Endothelial cell of umbilical vein (primary cell): ENCODE measurements around the gene STK39.

Source experiments
- CTCF ChIP-seq, 2 donors: IDR thresholded peaks; 1 replicate in 1 of 2; 2 replicates in 1 of 2; pipeline ENCODE4 v1.5.1; 2011; ENCODE audit warnings: low read length in 2 of 2, mild to moderate bottlenecking in 2 of 2, moderate library complexity in 2 of 2, control low read depth in 1 of 2, inconsistent platforms in 1 of 2, low read depth in 1 of 2; ENCODE audit not compliant: insufficient read depth in 1 of 2; ENCODE audit errors: extremely low read depth in 1 of 2
- EZH2 ChIP-seq: IDR thresholded peaks from 2 replicates; pipeline ENCODE4 v1.6.1; 2012; ENCODE audit warnings: borderline replicate concordance, low read depth, mild to moderate bottlenecking, moderate library complexity, low read length, inconsistent platforms; ENCODE audit not compliant: severe bottlenecking
- FOS ChIP-seq: IDR thresholded peaks from 2 replicates; pipeline ENCODE4 v1.6.1; 2011; ENCODE audit warnings: mild to moderate bottlenecking, low read length, moderate library complexity, borderline replicate concordance; ENCODE audit not compliant: insufficient read depth
- GATA2 ChIP-seq: IDR thresholded peaks from 2 replicates; pipeline ENCODE4 v1.7.0; 2011; ENCODE audit warnings: low read depth, mild to moderate bottlenecking, moderate library complexity, mixed read lengths, low read length; ENCODE audit not compliant: insufficient read length, insufficient read depth
- JUN ChIP-seq: IDR thresholded peaks from 2 replicates; pipeline ENCODE4 v1.6.1; 2011; ENCODE audit warnings: borderline replicate concordance, low read depth; ENCODE audit not compliant: insufficient read length, insufficient read depth
- MYC ChIP-seq: IDR thresholded peaks from one replicate; pipeline ENCODE4 v1.6.1; 2011; ENCODE audit warnings: mild to moderate bottlenecking, low read depth, low read length
- POLR2A ChIP-seq: IDR thresholded peaks from 2 replicates; pipeline ENCODE4 v1.6.1; 2012; ENCODE audit warnings: low read depth, mild to moderate bottlenecking, control low read depth, low read length
- POLR2AphosphoS5 ChIP-seq: IDR thresholded peaks from 2 replicates; pipeline ENCODE4 v1.6.1; 2012; ENCODE audit warnings: low read depth, mild to moderate bottlenecking, control low read depth, low read length, moderate library complexity; ENCODE audit not compliant: insufficient read depth

DNA sequence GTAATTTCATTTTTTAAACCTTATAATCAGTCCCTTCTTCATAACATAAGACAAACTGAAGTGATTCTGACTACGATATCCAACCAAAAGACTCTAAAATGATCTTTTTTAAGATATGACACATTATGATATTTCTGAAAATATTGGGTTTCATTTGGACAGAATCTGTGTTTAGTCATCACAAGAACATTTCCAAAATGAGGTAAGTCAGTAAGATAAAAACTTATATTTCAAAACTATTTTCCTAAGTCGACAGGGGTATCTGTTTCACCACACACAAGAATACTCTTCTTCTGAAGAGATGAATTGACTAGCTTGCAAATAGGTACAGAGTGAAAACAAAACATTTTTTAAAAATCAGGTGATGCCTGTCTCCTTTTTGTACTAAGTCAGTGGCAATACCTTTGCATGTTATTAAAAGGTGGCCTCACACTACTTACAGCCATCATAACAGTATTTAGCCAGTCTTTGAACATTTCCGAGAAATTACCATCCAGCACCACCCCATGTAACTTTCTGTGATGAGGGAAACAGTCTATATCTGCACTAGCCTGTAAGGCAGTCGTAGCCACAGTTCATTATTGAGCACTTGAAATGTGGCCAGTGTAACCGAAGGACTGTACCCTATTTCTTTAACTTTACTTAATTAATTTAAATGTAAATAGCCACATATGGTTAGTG, 13.5 kb downstream of the STK39 start:
- TF ChIP-seq POLR2AphosphoS5 (no peak), POLR2A (no peak), EZH2 (no peak), CTCF (IDR thresholded peaks at IDR 0.05; ENCODE audit: extremely low read depth in 1 of 2, insufficient read depth in 1 of 2, low read depth in 1 of 2, low read length in 2 of 2) (no peak), MYC (no peak), FOS (no peak), GATA2 (no peak), JUN (no peak)
